B cell (primary cell): ENCODE data around the gene HLA-DRB1. TPM values are rescaled to one million over a fixed set of nuclear protein-coding genes. Genes with fewer than 3 reads are reported as not detected.
"Not testable (repeated sequence)": the region's sequence is repeated elsewhere in the genome, so short reads cannot be mapped to it uniquely, and the experiment has no call there.

Experiments used
- ATAC-seq: fragments of 200-7000 bp; cut with Tn5 transposase; one replicate; pipeline ENCODE4 v1.10.0; 2021; ENCODE audit warnings: low read depth, mild to moderate bottlenecking, moderate number of reproducible peaks, moderate library complexity
- CTCF ChIA-PET: fragments of 350-600 bp; sonication (Branson Sonifier 250); formaldehyde crosslinking; loops from one replicate; lab custom pipeline; 2021; ENCODE audit warnings: antibody characterized with exemption, inconsistent platforms; lab: Charles Lee
- POLR2A ChIA-PET: fragments of 350-600 bp; sonication (Branson Sonifier 250); formaldehyde crosslinking; loops from one replicate; lab custom pipeline; 2021; ENCODE audit warnings: antibody characterized with exemption; lab: Charles Lee
- DNase-seq: peaks from one replicate; pipeline ENCODE4 v3.0.0; 2013
- H2AFZ ChIP-seq: 2 replicates; pipeline ENCODE4 v1.6.1; 2012; ENCODE audit warnings: mild to moderate bottlenecking, low read depth, low read length; ENCODE audit not compliant: insufficient read depth, poor library complexity, severe bottlenecking
- H3K27ac ChIP-seq, 2 donors: 1 replicate in 1 of 2; 2 replicates in 1 of 2; pipeline ENCODE4 v1.5.1; 2012 to 2013; ENCODE audit warnings: low read length in 2 of 2, mild to moderate bottlenecking in 2 of 2, moderate library complexity in 1 of 2
- H3K27me3 ChIP-seq, 4 experiments: fragments of 200-600 bp in 1 of 4; sonication (generic) in 1 of 4; replicated peaks in 1 of 4; 1 replicate in 2 of 4; 2 replicates in 2 of 4; pipeline versions ENCODE4 v1.6.1 to v1.7.0; 2013 to 2016; ENCODE audit warnings: low read length in 3 of 4, mild to moderate bottlenecking in 2 of 4, mixed read lengths in 1 of 4, moderate library complexity in 1 of 4; ENCODE audit not compliant: insufficient read depth in 4 of 4, control insufficient read depth in 3 of 4; ENCODE audit errors: control extremely low read depth in 1 of 4
- H3K36me3 ChIP-seq, 2 experiments: replicated peaks in 1 of 2; 1 replicate in 1 of 2; 2 replicates in 1 of 2; pipeline versions ENCODE4 v1.6.1 to v1.7.1; 2013; ENCODE audit warnings: low read length in 1 of 2; ENCODE audit not compliant: insufficient read depth in 2 of 2, control insufficient read depth in 1 of 2; ENCODE audit errors: control extremely low read depth in 1 of 2, extremely low read depth in 1 of 2
- H3K4me1 ChIP-seq, 2 donors: fragments of 200-600 bp in 1 of 2; sonication (generic) in 1 of 2; 1 replicate in 1 of 2; 2 replicates in 1 of 2; pipeline versions ENCODE4 v1.5.1 to v1.6.1; 2013 to 2017; ENCODE audit warnings: low read length in 2 of 2; ENCODE audit not compliant: control insufficient read depth in 2 of 2, insufficient read depth in 2 of 2
- H3K4me2 ChIP-seq: replicated peaks from 2 replicates; pipeline ENCODE3; 2012; ENCODE audit warnings: mild to moderate bottlenecking, low read depth, low read length; ENCODE audit not compliant: poor library complexity, severe bottlenecking
- H3K4me3 ChIP-seq, 5 experiments: fragments of 200-600 bp in 1 of 5; sonication (generic) in 1 of 5; 1 replicate in 3 of 5; 2 replicates in 2 of 5; pipeline versions ENCODE4 v1.5.1 to v1.7.0; 2011 to 2016; ENCODE audit warnings: low read length in 4 of 5, mild to moderate bottlenecking in 4 of 5, low read depth in 2 of 5, control low read depth in 1 of 5, moderate library complexity in 1 of 5; ENCODE audit not compliant: insufficient read depth in 1 of 5; ENCODE audit errors: control extremely low read depth in 1 of 5, extremely low read depth in 1 of 5
- H3K79me2 ChIP-seq: fragments of 200-600 bp; sonication (generic); one replicate; pipeline ENCODE4 v1.6.0; 2016; ENCODE audit warnings: low read length; ENCODE audit not compliant: control insufficient read depth, insufficient read depth
- H3K9ac ChIP-seq: fragments of 200-600 bp; sonication (generic); 2 replicates; pipeline ENCODE4 v1.6.1; 2017; ENCODE audit warnings: mild to moderate bottlenecking, low read length, moderate library complexity
- H3K9me3 ChIP-seq, 3 donors: one replicate each; pipeline versions ENCODE4 v1.6.1 to v1.7.1; 2013; ENCODE audit warnings: low read length in 2 of 3; ENCODE audit not compliant: control insufficient read depth in 2 of 3, insufficient read depth in 1 of 3; ENCODE audit errors: control extremely low read depth in 1 of 3
- H4K20me1 ChIP-seq: 2 replicates; pipeline ENCODE4 v1.6.0; 2012; ENCODE audit warnings: mild to moderate bottlenecking, low read length; ENCODE audit not compliant: insufficient read depth, control insufficient read depth, poor library complexity, severe bottlenecking
- H3K27ac Mint-ChIP-seq: one replicate; pipeline ENCODE4 v1.8.0; 2021; ENCODE audit warnings: mixed read lengths
- H3K27me3 Mint-ChIP-seq: one replicate; pipeline ENCODE4 v1.8.0; 2021; ENCODE audit warnings: mixed read lengths
- H3K4me1 Mint-ChIP-seq: one replicate; pipeline ENCODE4 v1.8.0; 2021; ENCODE audit warnings: mixed read lengths
- H3K4me3 Mint-ChIP-seq: one replicate; pipeline ENCODE4 v1.8.0; 2021; ENCODE audit warnings: mixed read lengths
- H3K9me3 Mint-ChIP-seq: one replicate; pipeline ENCODE4 v1.8.0; 2022; ENCODE audit warnings: mixed read lengths; ENCODE audit not compliant: insufficient read depth
- EZH2 ChIP-seq: IDR thresholded peaks from 2 replicates; pipeline ENCODE4 v1.6.1; 2012; ENCODE audit warnings: borderline replicate concordance, low read depth, mild to moderate bottlenecking, moderate library complexity, low read length; ENCODE audit not compliant: insufficient read depth, poor library complexity, severe bottlenecking
- WGBS: methylation state at CpG from one replicate; pipeline ENCODE4 v1.1.5; 2013; ENCODE audit warnings: missing lambda C conversion rate; ENCODE audit not compliant: insufficient coverage; 5-methylcytosine and 5-hydroxymethylcytosine counted together
- intact Hi-C: fragments of 100-400 bp; cut with micrococcal nuclease; formaldehyde crosslinking; loops from one replicate; pipeline ENCODE4 v1.10.0; 2022
- polyA plus RNA-seq: library from polyadenylated mRNA; depleted of rRNA; stranded (reverse); fragments of >200 nt; gene quantifications from 2 replicates; pipeline ENCODE4 v1.2.3, GENCODE V29; 2012
- total RNA-seq, 2 donors: library from RNA; stranded (reverse); fragments of 120-200 nt in 1 of 2; gene quantifications; 1 replicate in 1 of 2; 2 replicates in 1 of 2; pipeline versions ENCODE4 v1.2.3 to v1.2.4, GENCODE V29; 2013 to 2022
- TF ChIP-seq, protein P1 (sequence below): fragments of 200-600 bp; IDR thresholded peaks from one replicate; pipeline ENCODE4 v1.8.0; 2022; ENCODE audit warnings: antibody characterized with exemption, mild to moderate bottlenecking

Gene HLA-DRB1
- total and polyA plus RNA-seq, 2 donors (not counting 1 experiment from before 2014, with no cell fraction given), result 559 to 1,240 TPM

DNA sequence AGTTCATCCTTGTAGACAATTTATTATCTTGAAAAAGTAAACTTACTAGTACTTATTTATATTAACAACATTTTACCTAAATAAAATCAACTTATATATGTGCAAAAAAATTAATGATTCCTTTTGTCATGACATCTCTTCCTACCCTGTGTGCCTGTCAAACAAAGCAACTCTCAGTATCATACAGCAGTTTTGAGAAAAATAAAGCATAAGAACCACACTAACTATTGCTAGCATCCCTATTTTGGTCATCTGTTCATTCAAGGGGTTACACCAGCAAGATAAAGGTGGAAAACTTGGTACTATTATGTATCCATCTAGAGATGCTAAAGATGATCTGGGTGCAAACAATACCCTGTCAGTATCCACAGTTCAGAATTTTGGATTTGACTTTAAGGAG, 7.4 kb upstream of the HLA-DRB1 start:
- Histone ChIP-seq H3K27ac (no peak overlapping the region), H3K36me3 (no peaks in the 10 kb centered on the region), H3K27me3 (no peaks in the 10 kb centered on the region), H3K4me2 (no peak overlapping the region), H3K79me2 (peaks cover 43% of the 10 kb centered on the region), H3K4me3 (no peak overlapping the region), H3K9ac (no peak overlapping the region), H4K20me1 (no peaks in the 10 kb centered on the region), H3K9me3 (peaks cover 0 to 4% (median 0%) of the 10 kb centered on the region in 3 donors), H2AFZ (no peak overlapping the region), H3K4me1 (peaks cover 6 to 22% of the 10 kb centered on the region in 2 donors)
- TF ChIP-seq, protein P1, sequence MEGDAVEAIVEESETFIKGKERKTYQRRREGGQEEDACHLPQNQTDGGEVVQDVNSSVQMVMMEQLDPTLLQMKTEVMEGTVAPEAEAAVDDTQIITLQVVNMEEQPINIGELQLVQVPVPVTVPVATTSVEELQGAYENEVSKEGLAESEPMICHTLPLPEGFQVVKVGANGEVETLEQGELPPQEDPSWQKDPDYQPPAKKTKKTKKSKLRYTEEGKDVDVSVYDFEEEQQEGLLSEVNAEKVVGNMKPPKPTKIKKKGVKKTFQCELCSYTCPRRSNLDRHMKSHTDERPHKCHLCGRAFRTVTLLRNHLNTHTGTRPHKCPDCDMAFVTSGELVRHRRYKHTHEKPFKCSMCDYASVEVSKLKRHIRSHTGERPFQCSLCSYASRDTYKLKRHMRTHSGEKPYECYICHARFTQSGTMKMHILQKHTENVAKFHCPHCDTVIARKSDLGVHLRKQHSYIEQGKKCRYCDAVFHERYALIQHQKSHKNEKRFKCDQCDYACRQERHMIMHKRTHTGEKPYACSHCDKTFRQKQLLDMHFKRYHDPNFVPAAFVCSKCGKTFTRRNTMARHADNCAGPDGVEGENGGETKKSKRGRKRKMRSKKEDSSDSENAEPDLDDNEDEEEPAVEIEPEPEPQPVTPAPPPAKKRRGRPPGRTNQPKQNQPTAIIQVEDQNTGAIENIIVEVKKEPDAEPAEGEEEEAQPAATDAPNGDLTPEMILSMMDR, result no peak
- no peak for TF ChIP-seq EZH2
- peak overlapping the region; percentile 62 for H3K27ac Mint-ChIP-seq
- H3K4me3 Mint-ChIP-seq, result no peak overlapping the region
- CTCF ChIA-PET, result interaction anchor here (0.6 kb wide), 1 partner anchor 15 kb away, joined by 4 read pairs; no protein-coding TSS in a partner anchor
- intact Hi-C loops, result no loop called here
- peaks cover 44% of the 10 kb centered on the region for H3K4me1 Mint-ChIP-seq
- no peaks in the 10 kb centered on the region for H3K27me3 Mint-ChIP-seq
- ATAC-seq, result no peak
- POLR2A ChIA-PET, result interaction anchor here (1.2 to 1.7 kb wide), 2 partner anchors 67 to 158 kb away, joined by 3 to 5 read pairs; partner anchors contain the start of genes HLA-DRA and HLA-DRB5
- H3K9me3 Mint-ChIP-seq, result no peaks in the 10 kb centered on the region
- DNase-seq, result no peak

DNA sequence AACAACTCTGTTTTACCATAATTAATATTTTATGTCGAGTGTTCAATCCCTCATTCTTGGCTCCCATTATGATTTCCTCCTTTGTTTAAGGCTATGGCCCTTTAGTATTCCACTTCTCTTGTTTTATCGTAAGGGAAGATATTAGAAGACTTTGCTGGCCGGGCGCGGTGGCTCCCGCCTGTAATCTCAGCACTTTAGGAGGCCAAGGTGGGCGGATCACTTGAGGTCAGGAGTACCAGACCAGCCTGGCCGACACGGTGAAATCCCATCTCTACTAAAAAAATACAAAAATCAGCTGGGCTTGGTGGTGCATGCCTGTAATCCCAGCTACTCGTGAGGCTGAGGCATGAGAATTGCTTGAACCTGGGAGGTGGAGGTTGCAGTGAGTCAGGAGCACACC, 1.1 kb upstream of the HLA-DRB1 start:
- CTCF ChIA-PET, H3K27me3 ChIP-seq, H2AFZ ChIP-seq, H3K9me3 Mint-ChIP-seq, intact Hi-C loops, DNase-seq, POLR2A ChIA-PET, H3K4me3 ChIP-seq, H3K27me3 Mint-ChIP-seq, H3K9ac ChIP-seq, H4K20me1 ChIP-seq, ATAC-seq, H3K9me3 ChIP-seq, H3K4me3 Mint-ChIP-seq, H3K36me3 ChIP-seq, H3K4me2 ChIP-seq: not testable (repeated sequence)
- Histone ChIP-seq H3K27ac (peak overlapping the region in 1 of 2 donors; percentile 86), H3K4me1 (peaks cover 0 to 13% of the 10 kb centered on the region in 2 donors), H3K79me2 (peaks cover 41% of the 10 kb centered on the region)
- Mint-ChIP-seq H3K4me1 (peaks cover 54% of the 10 kb centered on the region), H3K27ac (peak overlapping the region; percentile 65)
- no CpG with 5 or more reads among the region's 10 CpGs for WGBS
